GM19372 (cell line): ENCODE results near the gene VEGFB.

Source experiments
- ATAC-seq: cut with Tn5 transposase; IDR thresholded peaks from one replicate; pipeline ENCODE4 v1.9.1; 2021; ENCODE audit warnings: mild to moderate bottlenecking, low read depth, moderate library complexity; ENCODE audit not compliant: unreplicated experiment

The VEGFB gene

DNA sequence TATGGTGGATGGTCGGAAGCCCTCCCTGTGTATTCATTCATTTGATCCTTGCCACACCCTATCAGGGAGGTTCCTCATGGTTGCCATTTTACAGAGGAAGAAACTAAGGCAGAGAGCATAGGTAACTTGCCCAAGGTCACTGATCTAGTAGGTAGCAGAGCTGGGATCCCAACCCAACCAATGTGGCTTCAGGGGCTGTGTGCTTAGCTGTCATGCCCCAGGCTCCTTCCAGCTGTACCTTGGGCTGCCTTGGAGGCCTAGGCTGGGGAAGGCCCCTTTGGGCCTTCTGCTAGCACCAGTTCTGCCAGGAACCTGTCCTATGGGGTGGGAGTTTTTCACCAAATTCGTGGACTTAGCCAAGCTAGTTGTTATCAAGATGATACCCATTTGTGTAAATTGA, 41.5 kb downstream of the VEGFB start:
- no peak for ATAC-seq

DNA sequence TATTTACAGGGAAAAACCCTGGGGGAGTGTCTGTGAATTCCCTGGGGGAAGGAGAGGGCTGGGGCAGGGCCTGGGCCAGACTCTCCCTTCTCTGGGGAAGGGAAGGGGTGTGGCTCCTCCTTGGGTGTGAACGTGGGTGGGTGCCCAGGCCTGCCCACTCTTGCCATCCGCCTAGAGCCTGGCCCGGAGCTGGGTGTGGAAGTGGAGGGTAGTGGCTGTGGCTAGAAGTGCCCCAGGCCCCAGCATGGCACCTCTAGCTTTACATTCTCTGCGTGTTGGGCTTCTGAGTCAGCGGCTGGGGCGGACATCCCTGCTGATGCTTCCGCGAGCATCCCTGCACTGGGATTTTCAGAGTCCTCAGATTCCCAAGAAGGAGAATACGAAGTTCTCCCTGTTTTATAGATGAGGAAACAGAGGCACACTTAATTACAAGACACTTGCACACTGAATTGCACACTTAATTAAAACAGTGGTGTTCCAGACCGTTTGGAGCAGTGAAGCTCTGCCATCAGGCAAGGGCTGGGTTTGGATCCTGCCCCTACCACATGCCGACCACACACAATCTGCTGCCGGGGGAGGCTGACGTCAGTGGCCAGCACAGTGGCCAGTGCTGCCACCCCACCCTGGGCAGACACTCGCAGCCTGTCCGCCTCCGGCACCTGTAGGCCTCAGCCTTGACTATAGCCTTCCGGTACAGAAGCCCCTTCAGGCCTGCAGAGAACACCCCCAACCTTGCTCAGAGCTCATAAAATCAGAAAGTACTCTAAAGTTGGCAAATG, 42.5 kb downstream of the VEGFB start:
- ATAC-seq, result no peak

DNA sequence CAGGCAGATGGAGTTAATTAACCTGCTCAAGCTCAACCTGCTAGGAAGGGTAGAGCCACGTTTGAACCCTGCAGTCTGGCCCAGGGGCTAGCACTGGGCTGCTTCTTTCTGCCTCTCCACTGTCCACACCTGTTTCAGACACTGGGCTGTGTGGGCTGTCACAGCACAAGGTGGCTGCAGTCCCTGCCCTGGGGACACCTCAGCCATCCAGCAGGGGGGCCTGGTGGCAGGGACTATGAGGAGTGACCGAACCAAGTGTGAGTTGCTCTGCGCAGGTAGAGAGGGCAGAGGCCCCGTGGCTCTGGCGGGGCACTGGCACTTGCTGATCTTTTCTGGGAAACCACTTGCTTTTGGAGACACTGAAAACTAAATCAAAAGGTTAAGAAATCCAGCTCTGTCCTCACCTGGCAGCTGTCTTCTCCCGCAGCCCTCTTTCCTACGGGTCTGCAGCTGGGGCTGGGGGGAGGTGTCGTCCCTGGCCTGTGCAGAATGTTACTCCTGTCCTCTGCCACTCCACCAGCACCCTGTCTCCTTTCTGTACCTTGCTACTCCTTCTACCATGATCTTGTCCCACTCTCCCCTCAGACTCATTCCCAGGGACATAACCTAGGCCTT, 44.3 kb downstream of the VEGFB start:
- no peak for ATAC-seq

GRCh38 chr11:64281957-64282770, 47.8 kb downstream of the VEGFB start:
- no peak for ATAC-seq

GRCh38 chr11:64283092-64283491, 48.7 kb downstream of the VEGFB start:
- no peak for ATAC-seq

GRCh38 chr11:64284048-64284961, 49.9 kb downstream of the VEGFB start, which contains the start of gene BAD:
Gene BAD, minus strand, starts transcription at chr11:64284665. Its CDS starts 297 bp downstream, at chr11:64284368.
- ATAC-seq, result peak; percentile 66

DNA sequence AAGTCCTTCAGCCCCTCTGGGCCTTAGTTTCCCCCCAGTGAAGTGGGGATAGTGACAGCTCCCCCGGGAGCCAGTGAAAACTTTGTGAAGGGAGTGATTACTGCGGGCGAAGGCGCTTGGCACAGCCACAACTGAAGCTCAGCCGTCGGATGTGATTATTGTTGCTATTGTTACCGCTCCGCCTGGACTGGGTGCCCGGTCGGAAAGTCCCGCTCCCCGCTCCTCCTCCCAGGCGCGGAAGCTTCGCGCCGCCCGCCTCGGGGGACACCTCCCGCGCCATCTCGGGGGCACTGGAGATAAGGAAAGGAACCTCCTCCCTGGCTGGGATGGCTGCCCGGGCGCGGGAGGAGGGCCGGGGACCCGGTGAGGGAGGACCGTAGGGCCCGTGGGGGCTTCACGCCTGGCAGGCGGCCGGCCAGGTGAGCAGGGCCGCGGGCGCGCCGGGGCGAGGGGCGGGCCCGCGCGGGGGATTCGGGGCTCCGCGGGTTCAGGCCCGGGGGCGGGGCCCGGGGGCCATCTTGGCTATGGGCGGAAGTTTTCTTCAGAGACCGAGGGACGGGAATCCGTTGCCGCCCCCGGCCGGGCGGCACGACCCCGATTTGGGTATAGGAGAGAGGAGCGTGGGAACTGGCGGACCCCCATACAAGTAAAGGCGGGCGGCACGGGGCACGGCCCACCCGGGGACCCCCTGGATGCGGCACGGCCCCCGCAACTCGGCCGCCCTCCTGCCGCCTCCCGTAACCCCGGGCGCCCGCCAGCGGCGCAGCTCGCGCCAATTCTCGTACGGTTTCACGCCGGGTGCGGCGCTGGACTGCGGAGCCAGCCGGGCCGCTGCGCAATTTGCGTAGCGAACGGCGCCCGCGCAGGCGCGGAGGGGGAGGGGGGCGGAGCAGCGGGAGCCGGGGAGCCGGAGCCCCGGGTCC, 50.8 kb downstream of the VEGFB start, which contains the start of gene GPR137:
Gene GPR137 (plus strand): TSS at position 887 of the 923 bp plus-strand sequence. CDS start 677 bp downstream, outside the sequence.
- ATAC-seq, result peak; percentile 60

GRCh38 chr11:64285885-64286800, 51.8 kb downstream of the VEGFB start:
- no peak for ATAC-seq

DNA sequence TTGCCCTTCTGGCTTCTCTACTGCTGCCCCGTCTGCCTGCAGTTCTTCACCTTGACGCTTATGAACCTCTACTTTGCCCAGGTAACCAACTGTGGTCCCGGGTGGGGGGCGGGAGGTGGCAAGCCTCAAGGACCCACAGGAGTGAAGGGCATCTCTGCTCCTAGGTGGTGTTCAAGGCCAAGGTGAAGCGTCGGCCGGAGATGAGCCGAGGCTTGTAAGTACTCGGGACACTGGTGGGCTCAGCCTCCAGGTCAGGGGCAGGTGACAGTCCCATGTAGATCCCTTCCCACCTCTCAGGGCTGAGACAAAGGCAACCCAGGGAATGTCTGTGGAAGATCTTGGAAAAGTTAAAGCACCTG, 52.4 kb downstream of the VEGFB start:
- ATAC-seq, result no peak

GRCh38 chr11:64287676-64288352, 53.4 kb downstream of the VEGFB start:
- no peak for ATAC-seq

DNA sequence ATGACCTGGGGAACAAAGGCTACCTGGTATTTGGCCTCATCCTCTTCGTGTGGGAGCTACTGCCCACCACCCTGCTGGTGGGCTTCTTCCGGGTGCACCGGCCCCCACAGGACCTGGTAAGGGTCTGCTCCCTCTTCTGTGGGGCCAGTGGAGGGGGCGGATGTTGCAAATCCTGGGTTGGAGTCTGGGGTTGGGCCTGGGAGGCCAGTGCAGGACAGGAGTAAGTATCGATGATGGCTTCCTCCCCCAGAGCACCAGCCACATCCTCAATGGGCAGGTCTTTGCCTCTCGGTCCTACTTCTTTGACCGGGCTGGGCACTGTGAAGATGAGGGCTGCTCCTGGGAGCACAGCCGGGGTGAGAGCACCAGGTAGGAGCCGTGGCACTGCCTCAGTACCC, 54.0 kb downstream of the VEGFB start:
- ATAC-seq, result no peak
